Myocyte (in vitro differentiated cells): ENCODE data around the gene NCAM1. TPM values are rescaled to one million over a fixed set of nuclear protein-coding genes. Genes with fewer than 3 reads are reported as not detected.
A peak's percentile ranks its signal among the peaks of the same experiment; 100 is the strongest.

ENCODE experiments used
- DNase-seq: peaks from one replicate; pipeline ENCODE4 v3.0.0-alpha.2; 2012; ENCODE audit warnings: low read depth
- total RNA-seq: library from RNA; depleted of rRNA; stranded (reverse); fragments of >200 nt; gene quantifications from 2 replicates; pipeline ENCODE4 v1.2.3, GENCODE V29; 2014

The NCAM1 gene
- total RNA-seq, 1 donor from 2014 or later, result 591 TPM

DNA sequence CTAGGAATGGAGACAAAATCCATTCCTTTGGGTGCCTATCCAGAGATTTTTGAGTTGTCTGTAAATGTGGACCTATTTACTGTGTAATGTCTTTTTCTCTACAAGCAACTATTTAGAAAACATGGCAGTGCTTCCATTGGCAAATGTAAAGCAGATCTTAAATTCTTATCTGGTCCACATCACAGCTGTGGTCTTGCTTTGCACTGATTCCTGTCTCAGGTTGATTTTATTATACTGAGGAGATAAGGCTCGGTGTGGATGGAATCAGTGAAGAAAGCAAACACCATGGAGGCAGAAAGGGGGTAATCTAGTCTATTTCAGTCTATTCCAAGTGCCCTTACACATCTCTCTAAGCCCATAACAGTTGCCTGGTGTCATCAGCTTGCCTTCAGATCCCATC, 160.5 kb downstream of the NCAM1 start:
- no peak for DNase-seq

DNA sequence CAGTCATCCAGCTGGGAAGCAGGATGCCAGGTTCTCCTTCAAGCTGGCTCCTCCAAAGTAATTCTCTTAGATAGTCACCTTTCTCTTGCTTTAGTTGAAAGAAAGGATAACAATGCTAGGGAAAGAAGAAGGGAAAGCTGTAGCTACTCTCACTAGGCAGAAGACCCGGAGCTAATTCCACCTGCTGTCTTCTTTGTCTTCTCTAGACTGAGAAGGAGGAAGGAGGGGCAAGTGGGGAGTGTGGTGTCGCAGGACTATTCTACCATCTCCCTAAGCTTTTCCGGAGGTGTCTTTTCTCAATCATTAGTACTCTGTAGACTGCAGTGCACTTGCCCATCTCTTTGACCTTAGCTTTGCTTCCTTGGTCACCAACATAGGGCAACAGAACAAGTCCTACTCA, 162.8 kb downstream of the NCAM1 start:
- no peak for DNase-seq

DNA sequence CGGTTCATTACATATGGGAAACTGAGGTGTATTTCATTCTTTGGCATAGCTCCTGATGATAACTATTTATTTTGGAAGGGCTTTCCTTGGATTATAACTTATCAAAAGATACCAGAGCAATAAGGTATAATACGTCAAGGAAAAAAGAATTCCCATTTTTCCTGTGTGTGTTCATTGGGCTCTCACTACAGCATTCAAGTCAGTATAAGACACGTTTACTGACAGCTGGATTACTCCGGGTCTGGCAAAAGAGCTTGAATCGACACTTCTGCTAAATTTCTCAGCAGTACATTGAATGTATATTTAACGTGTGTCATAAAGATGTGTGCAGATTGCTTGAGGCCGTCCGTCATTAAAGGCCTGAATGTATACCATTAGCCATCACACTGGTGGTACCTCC, 163.4 kb downstream of the NCAM1 start:
- DNase-seq, result no peak

DNA sequence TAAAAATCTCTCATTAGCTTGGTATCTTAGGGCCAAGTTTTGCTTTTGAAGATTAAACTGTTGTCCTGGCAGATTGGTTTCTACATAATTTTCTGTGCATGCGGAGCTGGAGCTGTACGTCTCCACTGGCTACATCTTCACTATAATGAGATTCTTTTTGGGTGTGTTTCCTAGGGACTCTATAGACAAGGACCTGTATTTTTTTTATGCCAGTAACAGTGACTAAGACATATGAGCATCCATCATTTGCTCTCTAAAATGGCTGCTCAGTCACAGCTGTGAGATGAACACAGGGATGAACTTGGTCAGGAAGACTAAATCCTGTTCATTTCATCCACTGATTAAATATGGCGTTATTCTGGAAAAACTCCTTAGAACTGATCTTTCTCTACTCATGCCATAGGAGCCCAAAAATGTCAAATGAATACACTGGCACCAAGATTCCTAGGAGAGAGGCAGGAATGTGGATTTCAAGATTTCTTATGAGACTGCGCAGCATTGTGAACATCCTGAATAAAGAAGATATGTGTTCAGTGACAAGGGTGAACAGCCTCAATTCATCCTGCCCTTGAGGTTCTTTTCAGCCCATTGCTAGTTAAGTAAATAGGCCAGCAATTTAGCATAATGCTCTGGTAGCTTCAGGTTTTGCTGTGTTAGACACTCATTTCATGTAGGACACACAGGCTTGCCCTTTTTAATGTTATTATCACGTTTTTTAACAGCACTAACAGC, 168.2 kb downstream of the NCAM1 start:
- DNase-seq, result no peak

DNA sequence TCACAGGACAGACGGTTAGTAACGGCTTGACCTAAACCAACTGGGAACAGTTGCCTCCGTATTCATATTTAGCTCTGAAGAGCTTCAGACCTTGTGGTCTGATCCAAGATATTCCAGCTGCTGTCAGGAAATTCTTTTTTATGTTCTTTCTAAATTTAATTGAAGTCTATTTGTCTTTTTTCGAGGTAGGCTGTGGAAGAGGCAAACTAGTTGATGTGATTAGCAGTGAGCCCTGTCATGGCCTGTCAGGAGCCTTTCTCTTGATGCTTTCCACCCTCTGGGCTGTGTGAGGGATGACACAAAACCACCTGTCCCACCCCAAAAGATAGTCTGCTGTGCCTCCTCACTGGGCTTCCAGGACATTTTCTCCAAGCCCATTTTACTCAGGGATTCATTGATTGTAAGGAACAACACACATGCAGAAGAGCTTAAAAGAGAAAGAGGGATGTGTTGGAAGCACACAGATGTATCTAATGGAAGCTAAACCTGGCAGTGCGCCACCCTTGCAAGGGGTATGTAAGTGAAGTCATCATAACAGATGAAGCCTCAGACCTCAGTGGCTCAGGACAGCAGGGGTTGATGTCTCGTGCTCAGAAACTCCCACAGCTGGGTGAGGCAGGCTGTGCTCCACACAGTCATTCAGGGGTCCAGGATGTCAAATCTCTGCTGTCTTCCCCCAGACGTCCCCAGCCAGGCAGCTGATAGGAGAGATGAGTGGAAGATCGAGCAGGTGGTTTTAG, 170.0 kb downstream of the NCAM1 start:
- DNase-seq, result peak; percentile 89

DNA sequence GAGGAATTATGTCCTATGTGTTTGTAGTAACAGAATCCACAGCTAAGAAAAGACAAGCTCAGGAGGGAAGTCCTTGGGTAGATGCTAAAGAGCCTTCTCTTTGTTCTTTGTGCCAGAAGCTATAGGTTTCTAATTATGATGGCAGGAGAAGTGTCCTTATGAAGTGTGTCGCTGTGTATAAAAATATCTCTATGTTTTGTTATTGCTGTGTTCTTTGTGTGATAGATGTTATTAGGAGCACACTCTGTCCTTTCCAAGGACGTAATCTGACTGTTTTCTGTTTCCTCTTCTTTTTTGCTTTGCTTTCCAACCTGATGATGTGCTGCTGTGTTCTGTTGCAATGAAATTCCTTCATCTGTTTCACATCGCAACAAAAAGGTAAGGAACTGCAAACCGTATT, 171.9 kb downstream of the NCAM1 start:
- no peak for DNase-seq

DNA sequence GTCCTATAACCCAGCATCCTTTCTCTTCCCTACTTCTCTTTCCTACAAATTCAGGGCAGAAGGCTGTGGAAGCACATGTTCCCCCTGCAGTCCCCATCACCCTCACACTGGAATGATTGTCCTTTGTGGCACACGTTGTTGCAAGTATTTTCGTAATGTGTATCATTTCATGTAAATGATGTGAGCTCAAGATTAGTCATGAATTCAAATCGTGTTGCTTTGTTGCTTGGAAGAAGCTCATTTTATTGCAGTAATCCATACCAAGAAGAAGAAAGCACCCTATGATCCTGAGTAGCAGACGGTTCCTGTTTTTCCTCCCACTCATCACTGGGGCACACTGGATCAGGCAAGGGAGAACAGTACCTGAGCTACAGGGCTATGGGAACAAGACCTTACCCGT, 173.4 kb downstream of the NCAM1 start:
- no peak for DNase-seq

DNA sequence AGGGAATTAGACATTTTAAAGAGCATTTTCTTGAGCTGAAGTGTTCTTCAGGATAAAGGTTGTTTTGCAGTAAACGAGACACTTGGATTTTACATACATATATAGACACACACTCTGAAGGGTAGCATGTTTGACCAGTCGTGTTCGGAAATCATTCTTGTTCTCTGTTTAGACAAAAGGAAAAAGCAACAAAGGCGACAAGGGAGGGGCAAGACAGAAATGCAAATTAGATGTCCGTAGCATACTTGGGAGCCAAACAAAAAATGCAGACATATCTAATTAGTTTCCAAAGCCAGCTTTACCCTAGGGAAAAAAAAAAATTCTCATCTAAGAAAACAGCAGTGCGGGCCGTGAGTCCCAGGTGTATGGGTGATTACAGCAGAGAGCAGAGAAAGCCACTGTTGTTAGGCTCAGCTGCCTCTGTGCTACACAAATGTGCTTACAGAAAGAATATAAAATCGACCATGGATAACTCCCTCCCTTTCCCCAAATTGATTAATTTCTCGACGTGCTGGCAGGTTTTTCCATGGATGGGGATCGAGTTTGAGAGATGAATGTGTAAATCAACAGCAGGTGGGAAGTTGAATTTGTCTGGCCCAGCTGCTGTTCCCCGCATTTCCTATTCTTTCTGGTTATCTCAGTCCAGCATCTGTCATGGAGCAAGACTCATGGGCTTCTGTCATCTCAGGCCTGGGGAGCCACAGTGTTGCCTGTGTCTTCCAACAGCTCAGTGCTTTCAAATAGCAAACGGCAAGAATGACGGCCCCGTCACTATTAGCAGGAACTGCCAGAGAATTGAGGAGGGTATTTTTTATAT, 176.7 kb downstream of the NCAM1 start:
- peak; percentile 76 for DNase-seq

DNA sequence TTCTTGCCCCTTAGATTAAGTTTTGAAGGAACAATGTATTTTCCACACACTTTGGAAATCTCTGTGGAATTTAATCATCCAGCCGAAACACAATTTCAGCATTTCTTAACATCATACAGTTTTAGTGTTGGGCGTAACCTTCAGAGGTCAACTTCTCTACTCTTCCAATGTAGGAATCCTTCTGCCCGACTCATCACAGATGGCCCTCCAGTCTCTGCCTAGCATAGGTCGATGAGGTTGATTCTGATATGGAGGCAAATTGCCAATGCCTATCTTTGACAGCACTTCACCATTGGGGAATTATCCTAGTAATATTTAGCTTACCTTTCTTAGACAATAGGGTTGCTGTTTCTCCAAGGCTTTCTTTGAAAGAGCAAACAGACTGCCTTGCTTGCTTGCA, 177.5 kb downstream of the NCAM1 start:
- no peak for DNase-seq

DNA sequence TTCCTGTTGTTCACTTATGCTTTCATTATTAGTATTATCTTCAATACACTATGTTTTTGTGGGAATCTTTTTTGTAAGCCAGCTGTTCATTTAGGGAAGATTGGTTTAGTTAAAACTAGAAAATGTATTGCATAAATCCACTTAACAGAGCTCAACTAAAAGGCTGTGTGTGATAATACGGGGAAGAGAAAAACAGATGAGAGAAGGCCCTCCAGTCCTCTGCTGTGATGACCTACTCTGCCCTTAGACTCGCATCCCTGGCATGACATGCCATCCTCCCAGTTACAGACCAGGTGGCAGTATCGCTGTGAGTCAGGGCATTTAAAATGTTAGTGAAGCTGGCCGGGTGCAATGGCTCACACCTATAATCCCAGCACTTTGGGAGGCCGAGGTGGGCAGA, 179.8 kb downstream of the NCAM1 start:
- no peak for DNase-seq

DNA sequence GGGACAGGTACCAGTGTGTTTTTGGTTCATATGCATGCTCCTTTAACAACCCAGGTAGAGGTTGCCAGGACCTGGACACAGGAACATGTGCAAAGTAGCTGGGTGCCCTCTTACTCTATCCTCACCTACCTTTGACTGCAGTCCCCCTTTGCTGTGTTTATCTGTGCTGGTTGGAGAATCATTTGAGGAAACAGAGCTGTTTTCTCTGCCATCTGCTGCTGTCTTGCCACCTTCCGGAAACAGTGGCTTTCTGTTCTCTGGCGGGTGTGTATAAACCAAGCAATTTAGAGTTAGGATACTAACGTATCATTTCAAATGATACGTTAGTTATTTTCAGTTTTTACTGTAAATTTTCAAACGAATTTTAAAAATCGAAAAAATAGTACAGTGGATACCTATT, 181.3 kb downstream of the NCAM1 start:
- no peak for DNase-seq

DNA sequence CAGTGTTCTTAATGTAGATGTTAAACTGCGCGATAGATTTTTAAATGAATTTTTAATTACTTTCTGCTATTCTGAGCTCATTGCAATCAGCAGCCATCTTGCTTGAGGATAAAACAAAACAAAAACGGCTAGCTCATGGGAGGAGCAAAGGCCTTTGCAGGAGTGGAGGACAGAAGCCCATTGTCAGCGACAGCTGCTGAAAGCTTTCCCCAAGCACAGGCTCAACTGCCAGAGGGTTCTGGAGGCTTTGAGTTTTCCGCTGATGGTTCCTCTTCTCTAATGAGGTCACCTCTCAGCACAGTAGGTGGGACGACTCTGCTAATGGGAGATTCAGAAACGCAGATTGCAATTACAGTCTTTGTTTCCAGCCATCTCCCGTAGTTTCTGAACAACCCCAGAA, 186.0 kb downstream of the NCAM1 start:
- DNase-seq, result peak; percentile 80

DNA sequence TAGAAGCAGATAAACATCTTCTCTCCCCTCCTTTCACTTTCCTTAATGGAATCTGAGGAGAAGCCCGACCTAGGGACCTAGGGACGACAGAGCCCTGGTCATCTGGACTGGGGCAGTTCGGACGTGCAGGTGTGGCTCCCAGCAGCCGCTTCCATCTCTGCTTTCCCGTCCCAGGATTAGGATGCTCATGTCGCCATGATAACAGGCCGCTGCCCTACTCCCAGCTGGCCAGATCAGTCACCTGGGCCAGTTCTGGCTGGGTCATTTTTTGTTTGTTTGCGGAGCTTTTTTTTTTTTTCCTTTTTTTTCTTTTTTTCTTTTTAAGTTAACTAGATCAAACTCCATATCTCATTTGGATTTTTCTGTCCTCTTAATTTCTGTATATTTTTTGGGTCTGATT, 186.9 kb downstream of the NCAM1 start:
- DNase-seq, result no peak

DNA sequence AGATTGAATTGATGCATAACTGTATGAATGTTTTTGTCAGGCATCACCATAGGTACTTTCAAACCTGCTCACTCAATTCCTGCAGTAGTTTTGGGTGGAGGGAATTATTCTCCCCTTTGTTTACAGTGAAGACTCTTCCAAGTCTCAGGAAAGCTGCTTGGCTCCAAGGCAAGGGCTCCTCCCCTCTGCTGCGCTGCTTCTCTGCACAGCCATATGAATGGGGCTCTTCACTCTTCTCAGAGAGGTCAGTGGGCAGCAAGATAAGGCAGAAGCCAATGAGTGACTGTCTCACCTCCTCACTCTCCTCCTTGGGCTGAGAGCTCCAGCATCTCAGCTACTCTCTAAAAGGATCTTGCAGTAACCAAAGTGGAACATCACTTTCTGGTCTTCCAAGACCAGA, 187.4 kb downstream of the NCAM1 start:
- no peak for DNase-seq

DNA sequence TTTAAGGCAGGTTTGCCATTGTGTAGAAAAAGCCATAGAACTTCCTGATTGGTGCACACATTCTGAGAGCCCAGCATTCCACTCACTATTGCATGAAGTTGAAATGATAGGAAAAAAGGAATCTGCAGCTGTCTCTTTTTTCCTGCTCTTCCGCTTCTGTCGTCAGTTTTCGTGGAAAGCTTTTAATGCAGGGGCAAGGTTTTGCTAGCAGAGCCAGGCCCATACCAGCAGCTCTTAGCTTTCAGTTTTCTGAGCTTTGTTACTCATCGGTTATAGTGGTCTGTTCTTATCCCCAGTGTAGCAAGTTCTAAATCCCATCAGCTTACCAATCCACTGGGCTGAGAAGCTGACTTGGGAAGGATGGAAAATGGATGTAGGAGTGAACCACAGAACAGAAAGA, 190.3 kb downstream of the NCAM1 start:
- no peak for DNase-seq

DNA sequence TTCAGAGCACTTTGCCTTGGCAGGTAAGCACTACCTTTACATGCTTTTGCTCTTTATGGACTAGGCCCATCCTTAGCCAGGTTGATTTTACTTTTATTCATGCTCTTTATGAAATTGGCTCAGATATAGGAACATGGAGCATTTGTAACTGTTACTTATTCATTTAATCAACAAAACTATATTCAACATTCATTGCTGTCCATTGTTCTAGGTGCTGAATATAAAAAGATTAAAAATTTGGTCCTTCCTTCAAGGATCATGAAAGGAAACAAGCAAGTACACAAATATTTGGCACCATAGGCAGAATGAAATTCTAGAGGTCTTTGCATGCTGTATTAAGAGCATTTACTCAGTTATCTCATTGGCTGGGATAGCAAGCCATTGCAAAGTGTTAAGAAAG, 191.3 kb downstream of the NCAM1 start:
- DNase-seq, result no peak

DNA sequence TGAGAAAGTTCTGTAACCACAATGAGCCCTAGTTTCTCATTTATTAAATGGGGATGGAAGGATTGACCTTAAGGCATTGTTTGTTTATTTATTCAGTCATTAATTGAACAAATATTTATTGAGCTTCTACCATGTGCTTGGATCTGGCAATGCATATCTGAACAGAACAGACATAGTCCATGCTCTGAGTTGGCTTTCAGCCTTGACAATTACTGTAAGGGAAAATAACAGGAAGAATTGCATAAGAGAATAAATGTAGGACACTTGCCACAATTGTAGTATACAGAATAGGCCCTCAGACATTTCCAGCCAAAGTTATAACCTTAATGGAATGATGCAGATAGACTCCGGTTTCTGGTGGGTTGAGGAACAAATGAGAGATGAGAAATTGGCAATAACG, 192.6 kb downstream of the NCAM1 start:
- DNase-seq, result no peak

DNA sequence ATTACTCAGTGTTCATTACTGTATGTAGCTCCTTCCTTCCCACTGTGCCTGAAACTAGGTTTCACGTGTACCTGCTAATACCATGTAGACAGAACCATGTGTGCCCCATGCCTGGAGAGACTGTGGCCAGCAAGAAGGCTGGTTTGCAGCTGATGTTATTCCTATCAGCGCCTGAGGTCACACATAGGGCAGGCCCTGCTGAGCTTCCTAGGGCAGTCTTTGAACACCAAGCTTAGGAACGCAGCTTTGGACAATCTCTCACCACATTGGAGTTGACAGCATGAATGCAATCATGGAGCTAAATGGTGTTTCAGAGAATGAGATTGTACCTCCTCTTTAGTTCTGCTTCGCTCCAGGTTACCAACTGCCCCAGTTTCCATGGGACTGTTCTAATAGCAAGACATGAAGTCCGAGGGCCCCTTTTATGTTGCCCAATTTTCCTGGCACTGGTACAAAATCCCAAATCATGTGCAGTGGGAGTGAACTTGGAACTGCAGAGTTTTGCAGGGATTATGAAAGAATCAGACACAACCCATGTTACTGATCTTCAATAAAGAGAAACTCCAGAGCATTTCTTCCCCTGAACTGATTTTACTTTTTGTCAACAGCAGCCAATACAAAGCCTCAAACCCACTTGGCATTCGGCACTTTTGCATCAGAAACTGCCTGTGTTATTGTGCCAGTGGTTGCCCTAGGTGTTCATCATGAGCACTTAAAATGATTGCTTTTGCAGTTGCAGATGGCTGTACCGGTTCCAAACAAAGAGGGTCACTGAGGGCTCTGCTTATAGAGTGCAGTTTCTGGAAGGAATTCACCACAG, 199.0 kb downstream of the NCAM1 start:
- no peak for DNase-seq

DNA sequence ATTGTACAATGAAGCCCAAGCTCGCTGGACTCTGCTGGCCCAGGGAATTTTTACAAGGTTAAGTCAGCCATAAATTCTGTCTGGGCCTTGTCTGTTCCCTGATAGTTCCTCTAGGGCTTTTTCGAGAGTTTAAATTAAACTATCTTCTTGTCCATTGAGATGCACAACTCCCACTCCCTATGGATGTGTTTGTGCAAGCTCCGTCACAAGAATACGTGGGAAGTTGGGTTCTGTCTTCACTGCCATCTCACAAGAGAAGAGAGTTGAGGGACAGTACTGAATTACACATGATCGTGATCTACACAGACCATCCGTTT, 199.5 kb downstream of the NCAM1 start:
- DNase-seq, result no peak

DNA sequence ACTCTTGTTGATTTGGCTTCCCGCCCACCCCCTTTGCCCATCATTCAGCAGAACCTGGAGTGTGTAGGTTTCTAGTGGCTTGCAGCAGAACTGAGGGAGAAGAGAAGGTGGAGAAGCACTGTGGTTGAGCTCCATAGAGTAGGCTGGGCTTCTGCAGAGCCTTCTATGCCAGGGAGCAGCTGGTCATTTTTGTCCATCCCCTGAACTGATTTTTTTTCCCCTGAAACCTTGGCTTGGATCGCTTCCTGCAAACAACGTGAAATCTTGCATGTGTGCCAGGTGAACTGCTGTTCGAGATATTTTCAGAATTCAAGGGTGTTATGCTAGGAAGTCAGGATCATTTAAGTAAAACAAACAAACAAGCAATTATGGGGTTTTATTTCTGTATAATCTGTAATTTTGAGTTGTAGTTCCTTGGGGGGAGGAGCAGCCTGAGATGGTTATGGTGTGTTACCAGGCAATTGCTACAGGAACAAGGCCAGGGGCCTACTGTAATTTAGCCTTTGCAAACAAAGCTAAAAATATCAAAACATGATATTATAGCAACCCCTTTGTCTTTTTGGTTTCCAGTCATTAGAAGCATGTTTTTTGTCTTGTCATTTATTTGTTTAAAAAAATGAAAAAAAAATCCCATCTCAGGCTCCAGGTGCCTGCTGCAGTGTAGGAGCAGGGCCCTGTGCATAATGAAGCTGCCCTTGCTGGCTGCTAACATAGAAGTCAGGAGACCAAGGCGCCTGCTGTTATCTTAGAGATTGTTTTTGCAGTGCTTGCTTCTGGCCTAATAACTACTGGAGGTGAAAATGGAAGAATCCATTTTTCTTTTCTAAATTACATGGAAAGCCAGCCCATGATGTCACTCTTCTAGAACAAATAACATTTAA, 200.7 kb downstream of the NCAM1 start:
- no peak for DNase-seq

DNA sequence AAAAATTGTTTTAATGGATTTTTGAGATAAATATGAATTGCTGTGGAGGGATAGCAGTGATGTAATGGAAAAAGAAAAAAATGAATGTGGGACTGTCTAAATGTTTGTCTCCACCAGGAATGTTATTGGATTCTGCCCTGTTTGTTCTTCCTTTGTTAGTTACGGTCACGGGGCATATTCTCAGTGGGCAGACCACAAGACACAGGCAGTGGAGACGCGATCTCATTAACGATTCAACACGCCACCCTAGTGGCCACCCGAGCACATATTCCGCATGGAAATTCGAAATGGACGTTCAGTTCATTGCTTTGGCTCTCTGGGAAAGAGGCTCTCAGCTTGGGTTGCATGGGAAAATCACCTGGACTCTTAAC, 201.4 kb downstream of the NCAM1 start:
- peak; percentile 72 for DNase-seq
